GM12872 (cell line): ENCODE measurements around the gene CCNB3.

Source experiments
- TF ChIP-seq, protein P1 (sequence below): IDR thresholded peaks from 3 replicates; pipeline ENCODE4 v1.5.1; 2011; ENCODE audit warnings: low read depth, mild to moderate bottlenecking, low read length, moderate library complexity; ENCODE audit not compliant: insufficient read depth

The CCNB3 gene

DNA sequence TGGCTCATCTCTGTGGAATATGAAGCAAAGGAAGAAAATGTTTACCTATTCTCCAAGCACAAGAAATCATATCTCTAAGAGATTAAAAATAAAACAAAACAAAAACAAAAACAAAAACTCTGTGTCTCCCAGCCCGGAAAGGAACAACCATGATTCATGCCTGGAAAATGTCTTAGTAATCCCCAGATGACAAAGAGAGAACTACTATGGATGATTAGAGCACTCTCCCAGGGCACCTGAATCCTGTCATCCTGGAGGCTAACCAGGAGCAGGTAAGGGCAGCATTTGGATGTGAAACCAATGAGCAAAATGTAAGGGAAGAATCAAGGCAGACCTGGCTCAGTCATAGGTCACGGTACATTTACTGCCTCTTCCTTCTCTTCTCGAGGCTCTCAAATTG, 2.0 kb upstream of the CCNB3 start:
- TF ChIP-seq, protein P1, sequence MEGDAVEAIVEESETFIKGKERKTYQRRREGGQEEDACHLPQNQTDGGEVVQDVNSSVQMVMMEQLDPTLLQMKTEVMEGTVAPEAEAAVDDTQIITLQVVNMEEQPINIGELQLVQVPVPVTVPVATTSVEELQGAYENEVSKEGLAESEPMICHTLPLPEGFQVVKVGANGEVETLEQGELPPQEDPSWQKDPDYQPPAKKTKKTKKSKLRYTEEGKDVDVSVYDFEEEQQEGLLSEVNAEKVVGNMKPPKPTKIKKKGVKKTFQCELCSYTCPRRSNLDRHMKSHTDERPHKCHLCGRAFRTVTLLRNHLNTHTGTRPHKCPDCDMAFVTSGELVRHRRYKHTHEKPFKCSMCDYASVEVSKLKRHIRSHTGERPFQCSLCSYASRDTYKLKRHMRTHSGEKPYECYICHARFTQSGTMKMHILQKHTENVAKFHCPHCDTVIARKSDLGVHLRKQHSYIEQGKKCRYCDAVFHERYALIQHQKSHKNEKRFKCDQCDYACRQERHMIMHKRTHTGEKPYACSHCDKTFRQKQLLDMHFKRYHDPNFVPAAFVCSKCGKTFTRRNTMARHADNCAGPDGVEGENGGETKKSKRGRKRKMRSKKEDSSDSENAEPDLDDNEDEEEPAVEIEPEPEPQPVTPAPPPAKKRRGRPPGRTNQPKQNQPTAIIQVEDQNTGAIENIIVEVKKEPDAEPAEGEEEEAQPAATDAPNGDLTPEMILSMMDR = no peak

DNA sequence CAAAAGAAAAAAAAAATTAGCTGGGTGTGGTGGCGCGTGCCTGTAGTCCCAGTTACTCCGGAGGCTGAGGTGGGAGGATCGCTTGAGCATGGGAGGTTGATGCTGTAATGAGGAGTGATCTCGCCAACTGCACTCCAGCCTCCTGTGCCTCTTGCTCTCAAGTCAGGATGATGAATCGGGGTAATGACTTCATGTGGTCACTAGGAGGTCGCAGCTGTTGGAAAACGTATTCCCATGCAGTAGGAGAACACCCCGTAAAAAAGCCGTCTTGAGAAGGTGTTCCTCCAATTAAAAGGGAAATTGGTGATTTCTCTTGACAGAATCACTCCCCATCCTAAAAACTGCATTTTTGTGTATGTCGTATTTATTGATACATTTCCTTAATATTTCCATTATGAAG, 2.2 kb downstream of the CCNB3 start:
- TF ChIP-seq, protein P1 = no peak

DNA sequence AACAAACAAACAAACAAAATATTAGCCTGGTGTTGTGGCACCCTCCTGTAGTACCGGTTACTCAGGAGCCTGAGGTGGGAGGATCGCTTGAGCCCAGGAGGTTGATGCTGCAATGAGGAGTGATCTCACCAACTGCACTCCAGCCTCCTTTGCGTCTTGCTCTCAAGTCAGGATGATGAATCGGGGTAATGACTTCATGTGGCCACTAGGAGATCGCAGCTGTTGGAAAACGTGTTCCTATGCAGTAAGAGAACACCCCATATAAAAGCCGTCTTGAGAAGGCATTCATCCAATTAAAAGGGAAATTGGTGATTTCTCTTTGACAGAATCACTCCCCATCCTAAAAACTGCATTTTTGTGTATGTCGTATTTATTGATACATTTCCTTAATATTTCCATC, 6.9 kb downstream of the CCNB3 start:
- TF ChIP-seq, protein P1 = peak; percentile 59

DNA sequence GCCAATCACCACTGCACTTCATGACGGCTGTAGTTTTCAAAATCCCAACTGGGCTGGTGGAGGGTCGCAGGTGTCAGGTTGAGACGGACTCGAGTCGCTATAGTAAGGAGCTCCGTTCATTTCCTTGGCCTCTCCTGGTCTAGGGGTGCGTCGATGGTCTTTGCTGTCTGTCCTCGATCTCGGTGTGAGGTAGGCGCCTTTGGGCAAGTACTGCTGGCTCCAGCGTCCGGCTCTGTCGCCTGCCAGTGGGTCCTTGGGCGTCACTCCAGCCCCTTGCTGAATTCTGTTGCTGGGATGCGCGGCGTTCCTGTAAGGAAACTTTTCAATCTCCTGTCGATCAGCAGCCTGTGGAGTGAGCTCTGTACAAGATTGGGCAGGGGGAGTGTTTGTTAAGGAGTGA, 76.7 kb downstream of the CCNB3 start:
- TF ChIP-seq, protein P1 = no peak

DNA sequence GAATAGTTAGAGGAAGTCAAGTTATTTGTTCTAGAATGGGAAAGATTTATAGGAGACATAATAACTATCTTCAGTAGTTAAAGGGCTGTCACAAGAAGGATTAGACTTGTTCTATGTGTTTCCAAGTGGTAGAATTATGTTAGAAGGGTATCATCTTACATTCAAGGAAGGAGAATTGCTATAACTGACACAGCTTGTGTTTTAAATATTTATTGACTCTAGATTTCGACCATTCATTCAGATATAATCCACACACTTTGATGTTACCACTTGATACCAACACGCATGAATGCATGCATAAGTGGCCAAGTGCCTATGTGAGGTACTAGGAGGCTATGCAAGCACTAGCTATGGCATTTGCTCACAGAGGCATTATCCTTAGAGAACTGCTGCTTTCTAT, 122.7 kb downstream of the CCNB3 start:
- TF ChIP-seq, protein P1 = no peak

DNA sequence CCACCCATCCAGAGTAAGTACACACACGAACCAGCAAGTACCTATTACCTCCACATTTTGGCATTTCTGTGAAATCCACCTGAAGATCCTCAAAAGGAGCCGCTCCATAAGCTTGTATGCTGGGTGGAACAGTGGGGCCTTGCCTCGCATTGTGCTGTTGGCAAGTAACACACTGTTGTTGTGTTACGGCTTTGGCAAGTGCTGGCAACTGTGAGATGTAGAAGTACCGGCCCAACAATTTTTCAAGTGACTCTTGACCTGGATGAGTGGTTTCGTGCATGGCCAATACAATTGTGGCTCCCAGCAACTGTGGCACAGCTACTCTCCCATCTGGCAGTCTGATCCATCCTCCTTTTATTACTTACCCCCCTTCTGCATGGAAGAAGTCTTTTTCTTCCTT, 128.7 kb downstream of the CCNB3 start:
- TF ChIP-seq, protein P1 = no peak

DNA sequence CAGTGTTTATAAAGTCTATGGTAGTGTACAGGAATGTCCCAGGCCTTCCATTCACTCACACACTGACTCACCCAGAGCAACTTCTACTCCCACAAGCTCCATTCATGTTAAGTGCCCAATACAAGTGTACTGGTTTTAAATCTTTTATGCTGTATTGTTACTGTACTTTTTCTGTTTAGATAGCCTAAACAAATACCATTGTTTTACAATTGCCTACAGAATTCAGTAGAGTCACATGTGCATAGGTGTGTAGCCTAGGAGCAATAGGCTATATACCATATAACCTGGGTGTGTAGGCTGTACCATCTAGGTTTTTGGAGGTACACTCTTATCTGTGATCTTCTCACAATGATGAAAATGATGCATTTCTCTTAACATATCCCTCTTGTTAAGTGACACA, 139.4 kb downstream of the CCNB3 start:
- TF ChIP-seq, protein P1 = no peak

DNA sequence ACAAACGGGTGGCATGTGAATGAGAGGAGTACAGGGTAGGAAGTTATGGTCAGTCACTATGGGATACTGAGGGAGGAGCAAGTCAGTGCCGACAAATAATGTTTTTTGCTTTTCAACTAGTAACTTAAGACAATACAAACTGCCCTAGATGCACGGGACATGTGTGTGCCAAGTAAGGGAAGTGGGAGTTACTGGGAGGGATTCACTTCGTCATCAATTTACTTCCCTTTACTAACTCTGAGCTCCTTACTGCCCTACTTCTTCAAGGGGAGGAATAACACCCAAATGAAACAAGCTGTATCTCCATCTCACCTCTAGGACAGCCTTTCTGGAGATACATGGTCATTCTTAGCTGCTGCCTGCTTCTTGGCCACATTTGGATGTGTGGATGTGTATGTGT, 168.4 kb downstream of the CCNB3 start:
- TF ChIP-seq, protein P1 = no peak
